Mesenteric fat pad (tissue), 1 donor: ENCODE results near the gene GRM3. TPM values are rescaled to one million over a fixed set of nuclear protein-coding genes. Genes with fewer than 3 reads are reported as not detected.

Source experiments
- DNase-seq: peaks from one replicate; pipeline ENCODE4 v3.0.0-alpha.2; 2020; ENCODE audit warnings: low spot score
- total RNA-seq: library from RNA; stranded (reverse); fragmentation: NEBNext Ultra II Directional; extraction: Animal tissue kit (Norgen Biotek cat#: 25700); gene quantifications from one replicate; pipeline ENCODE4 v1.2.1, GENCODE V29; 2021
- donor health status: DM: yes; HTN: yes; CAD: no.

Gene GRM3
- total RNA-seq, 1 donor from 2014 or later = not detected

GRCh38 chr7:86785641-86786040, 141.9 kb downstream of the GRM3 start:
- no peak for DNase-seq

DNA sequence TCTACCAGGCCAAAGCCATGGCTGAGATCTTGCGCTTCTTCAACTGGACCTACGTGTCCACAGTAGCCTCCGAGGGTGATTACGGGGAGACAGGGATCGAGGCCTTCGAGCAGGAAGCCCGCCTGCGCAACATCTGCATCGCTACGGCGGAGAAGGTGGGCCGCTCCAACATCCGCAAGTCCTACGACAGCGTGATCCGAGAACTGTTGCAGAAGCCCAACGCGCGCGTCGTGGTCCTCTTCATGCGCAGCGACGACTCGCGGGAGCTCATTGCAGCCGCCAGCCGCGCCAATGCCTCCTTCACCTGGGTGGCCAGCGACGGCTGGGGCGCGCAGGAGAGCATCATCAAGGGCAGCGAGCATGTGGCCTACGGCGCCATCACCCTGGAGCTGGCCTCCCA, 142.7 kb downstream of the GRM3 start:
- no peak for DNase-seq

GRCh38 chr7:86788948-86789347, 145.2 kb downstream of the GRM3 start:
- DNase-seq = no peak

GRCh38 chr7:86790383-86790782, 146.7 kb downstream of the GRM3 start:
- no peak for DNase-seq

DNA sequence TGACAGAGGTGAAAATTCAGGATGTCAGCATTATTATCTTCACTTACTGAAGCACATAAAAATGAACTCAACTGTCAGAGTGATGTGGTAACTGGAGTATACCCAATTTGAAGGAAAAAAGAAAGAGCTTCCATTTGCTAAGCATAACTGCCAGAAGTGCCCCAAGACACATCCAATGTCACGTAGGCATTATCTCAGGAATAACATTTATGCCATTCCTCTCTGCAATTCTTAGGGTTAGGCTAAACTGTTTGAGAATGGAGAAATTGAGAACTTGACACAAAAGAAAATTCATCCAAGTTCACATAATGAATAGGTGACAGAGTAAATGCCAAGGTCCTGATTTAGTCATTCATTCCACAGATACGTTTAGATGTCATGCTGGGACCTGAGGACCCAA, 148.6 kb downstream of the GRM3 start:
- DNase-seq = no peak

- no peak for DNase-seq
These were observed 149.4 kb downstream of the GRM3 start for GRCh38 chr7:86793136-86793535.

- no peak for DNase-seq
These were observed 171.1 kb downstream of the GRM3 start for GRCh38 chr7:86814661-86815379.

GRCh38 chr7:86815556-86815955, 171.8 kb downstream of the GRM3 start:
- no peak for DNase-seq

- DNase-seq = no peak
These were observed 175.2 kb downstream of the GRM3 start for GRCh38 chr7:86818903-86819302.

- DNase-seq = no peak
These were observed 180.1 kb downstream of the GRM3 start for GRCh38 chr7:86823769-86824168.

DNA sequence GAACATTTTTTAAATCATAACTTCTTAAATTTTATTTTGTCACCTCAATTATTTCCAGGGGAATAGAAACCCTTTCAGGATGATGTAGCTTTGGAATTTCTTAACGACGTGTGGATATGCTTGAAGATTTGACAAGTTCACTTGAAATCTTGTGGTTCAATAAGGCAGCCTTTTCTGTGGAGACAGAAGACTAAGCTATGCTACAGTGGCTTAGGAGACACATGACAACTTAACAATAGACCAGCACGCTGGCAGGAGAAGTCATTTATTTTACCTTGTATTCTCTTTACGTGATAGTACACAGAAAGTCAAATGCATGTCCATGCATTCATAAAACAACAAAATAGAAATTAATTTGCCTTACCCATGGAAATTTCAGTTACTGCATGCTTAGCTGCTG, 181.6 kb downstream of the GRM3 start:
- DNase-seq = no peak

DNA sequence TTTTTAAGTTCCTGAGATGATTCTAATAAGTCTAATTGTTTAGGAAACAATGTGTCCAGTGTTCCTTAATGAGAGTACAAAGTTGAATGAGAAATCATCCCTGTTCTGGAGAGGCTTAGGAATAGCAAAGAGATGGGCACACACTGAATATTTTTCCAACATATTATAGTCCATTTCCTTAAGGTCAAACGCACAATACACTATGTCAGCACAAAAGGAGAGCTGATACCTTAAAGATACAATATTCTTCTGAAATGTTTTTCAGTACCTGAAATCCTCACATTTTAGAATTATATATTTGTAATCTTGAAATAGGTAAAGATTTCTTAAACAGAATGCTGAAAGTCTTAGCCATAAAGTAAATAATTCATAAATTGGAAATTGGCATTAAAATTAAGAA, 183.2 kb downstream of the GRM3 start:
- DNase-seq = no peak

DNA sequence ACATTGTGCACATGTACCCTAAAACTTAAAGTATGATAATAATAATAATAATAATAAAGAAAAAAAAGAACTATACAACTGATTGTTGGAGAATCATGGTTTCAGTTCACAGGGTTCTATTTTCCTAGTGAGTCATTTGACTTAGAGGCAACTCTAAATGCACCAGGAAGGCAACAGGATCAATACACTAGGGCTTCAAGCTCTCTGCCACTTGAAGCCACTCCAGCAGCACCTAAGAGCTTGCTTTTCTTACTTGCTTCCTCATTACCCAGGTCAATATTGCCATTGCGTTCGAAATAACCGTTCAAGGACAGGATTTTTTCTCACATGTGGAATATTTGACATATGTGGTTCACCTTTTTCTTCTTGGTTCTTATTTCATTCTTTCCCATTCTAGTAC, 189.7 kb downstream of the GRM3 start:
- no peak for DNase-seq

GRCh38 chr7:86837235-86837634, 193.5 kb downstream of the GRM3 start:
- DNase-seq = no peak

DNA sequence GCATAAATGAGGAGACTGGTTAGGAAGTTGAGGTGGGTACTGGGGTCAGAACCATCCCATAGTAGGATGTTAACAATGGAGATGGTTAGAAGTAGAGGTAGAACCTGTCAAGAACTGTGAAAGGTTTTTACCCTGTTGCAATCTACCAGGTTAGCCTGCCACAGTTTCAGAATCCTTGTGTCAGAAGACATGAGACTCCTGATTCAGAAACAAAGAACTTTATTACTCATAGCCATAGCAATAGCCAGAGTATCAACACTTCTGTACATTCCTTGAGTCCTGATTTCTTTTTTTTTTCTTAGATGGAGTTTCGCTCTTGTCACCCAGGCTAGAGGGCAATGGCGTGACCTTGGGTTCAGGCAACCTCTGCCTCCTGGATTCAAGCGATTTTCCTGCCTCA, 200.9 kb downstream of the GRM3 start:
- no peak for DNase-seq

DNA sequence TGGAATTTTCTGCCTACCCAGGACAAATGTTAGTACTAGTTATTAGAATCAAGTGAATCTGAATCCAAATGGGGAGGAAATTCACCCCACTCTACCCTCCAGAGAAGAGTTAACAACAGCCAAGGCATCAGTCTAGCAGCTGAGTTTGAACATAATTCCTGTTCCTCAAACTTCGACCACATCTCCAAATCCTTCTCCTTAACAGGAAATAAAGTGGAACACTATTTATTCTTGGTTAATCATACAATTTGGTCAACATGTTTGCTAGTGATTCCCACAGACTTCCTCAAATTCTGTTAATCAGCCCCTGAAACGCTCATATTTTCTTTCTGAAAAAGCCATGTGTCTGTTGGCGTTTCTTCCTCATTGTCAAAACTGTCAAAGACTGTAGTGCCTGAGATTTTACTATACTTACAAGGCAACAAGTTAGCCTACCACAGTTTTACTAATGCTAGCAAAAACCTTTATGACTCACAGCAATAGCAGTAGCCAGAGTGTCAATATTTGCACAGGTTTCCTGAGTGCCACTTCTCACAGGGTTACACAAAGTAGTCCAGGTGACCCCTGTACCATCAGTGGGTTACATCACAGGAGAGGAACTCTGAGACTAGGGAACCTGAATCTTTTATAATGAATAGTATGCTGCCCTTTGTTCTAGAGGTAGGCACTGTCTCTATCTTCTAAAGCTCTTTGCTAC, 202.9 kb downstream of the GRM3 start:
- DNase-seq = no peak

GRCh38 chr7:86848226-86848625, 204.5 kb downstream of the GRM3 start:
- no peak for DNase-seq

DNA sequence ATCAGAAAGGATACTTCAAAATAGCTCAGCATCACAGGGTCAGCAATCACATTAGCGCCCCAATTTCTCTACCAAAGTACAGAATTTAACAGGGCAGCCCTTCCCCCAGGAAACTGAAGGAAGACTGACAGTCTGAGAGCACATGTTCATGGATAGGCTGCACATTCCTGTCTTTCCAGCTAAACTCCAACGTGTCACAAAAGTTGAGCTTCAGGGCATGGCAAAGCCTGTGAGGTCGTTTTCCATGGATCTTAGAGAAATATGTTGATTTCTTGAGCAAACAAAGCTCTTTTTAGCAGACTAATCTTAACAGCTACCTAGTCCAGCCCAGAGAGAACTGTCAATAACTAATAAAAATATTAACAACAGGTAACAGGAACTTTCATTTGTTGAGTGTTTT, 207.9 kb downstream of the GRM3 start:
- DNase-seq = no peak

GRCh38 chr7:86863452-86863851, 219.7 kb downstream of the GRM3 start:
- no peak for DNase-seq

DNA sequence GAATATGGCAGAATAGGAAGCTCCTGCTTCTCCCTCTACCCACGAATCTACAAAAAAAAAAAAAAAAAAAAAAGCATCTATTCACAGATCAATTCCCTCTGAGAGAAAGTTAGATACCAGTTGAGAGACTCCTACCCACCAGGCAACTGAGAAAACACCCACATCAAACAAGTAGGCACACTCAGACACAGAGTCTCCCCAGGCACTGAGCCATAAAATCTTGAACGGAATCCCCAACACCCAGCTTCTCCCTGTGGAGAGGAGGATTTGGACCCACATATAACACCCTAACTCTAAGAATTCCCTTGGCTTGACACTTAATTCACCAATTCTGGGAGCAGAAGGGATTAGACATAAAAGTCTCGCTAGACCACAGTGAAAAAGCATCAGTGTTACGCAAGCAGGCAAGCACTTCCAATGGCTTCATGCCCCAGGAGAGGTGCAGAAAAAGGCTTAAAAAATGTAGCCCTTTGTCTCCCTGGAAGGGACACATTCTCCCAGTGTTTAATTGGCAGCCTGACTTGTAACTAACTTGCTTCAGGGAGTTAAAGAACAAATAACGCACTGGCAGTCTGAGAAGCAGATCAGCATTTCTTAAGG, 223.6 kb downstream of the GRM3 start:
- DNase-seq = no peak

- DNase-seq = no peak
These were observed 232.4 kb downstream of the GRM3 start for GRCh38 chr7:86876146-86876545.

GRCh38 chr7:86884152-86884551, 240.4 kb downstream of the GRM3 start:
- no peak for DNase-seq

DNA sequence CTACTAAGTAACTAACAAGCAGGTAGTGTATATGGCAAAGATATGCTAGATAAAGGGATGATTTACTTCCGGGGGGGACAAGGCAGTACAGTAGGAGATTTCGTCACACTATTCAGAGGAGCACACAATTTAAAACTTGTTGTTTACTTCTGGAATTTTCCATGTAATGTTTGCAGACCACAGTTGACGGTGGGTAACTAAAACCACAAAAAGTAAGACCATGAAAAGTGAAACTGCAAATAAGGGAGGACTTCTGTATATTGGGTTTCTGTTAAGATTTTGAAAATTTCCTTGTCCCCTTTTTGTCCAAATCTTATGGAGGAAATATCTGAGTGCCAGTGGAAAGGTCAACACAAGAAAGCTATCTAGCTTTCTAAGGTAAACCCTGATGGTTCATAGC, 245.8 kb downstream of the GRM3 start:
- DNase-seq = no peak
